Stimulated activated CD4-positive, alpha-beta T cell treated with anti-CD3 and anti-CD28 coated beads, Interleukin-12 subunit alpha, Interleukin-12 subunit beta, amount 100 ng/mL, for 4 hours (primary cell): Measurements from ENCODE around the gene NEUROG2.
"Not testable (repeated sequence)": the region's sequence is repeated elsewhere in the genome, so short reads cannot be mapped to it uniquely, and the experiment has no call there.

Experiments used
- DNase-seq: peaks from one replicate; pipeline ENCODE4 v3.0.0-alpha.2; 2020

Gene NEUROG2

GRCh38 chr4:112520598-112521122, 4.7 kb upstream of the NEUROG2 start:
- DNase-seq = no peak

- no peak for DNase-seq
Measured at GRCh38 chr4:112519689-112520597, 4.0 kb upstream of the NEUROG2 start.

- DNase-seq = no peak
Measured at GRCh38 chr4:112518675-112519074, 2.7 kb upstream of the NEUROG2 start.

GRCh38 chr4:112517911-112518310, 1.9 kb upstream of the NEUROG2 start:
- DNase-seq = no peak

GRCh38 chr4:112517067-112517634, 1.2 kb upstream of the NEUROG2 start:
- no peak for DNase-seq

GRCh38 chr4:112516471-112517066, 589 bp upstream of the NEUROG2 start:
- DNase-seq = no peak

GRCh38 chr4:112515198-112516065, 548 bp downstream of the NEUROG2 start:
- DNase-seq = no peak

- no peak for DNase-seq
Measured at GRCh38 chr4:112514647-112515197, 1.3 kb downstream of the NEUROG2 start.

GRCh38 chr4:112513971-112514646, 1.9 kb downstream of the NEUROG2 start:
- no peak for DNase-seq

GRCh38 chr4:112511803-112512118, 4.2 kb downstream of the NEUROG2 start:
- DNase-seq = no peak

- no peak for DNase-seq
Measured at GRCh38 chr4:112511093-112511802, 4.7 kb downstream of the NEUROG2 start.

GRCh38 chr4:112510291-112511092, 5.5 kb downstream of the NEUROG2 start:
- no peak for DNase-seq

GRCh38 chr4:112509243-112510141, 6.5 kb downstream of the NEUROG2 start:
- no peak for DNase-seq

- DNase-seq = no peak
Measured at GRCh38 chr4:112508356-112508755, 7.6 kb downstream of the NEUROG2 start.

GRCh38 chr4:112504807-112505206, 11.2 kb downstream of the NEUROG2 start:
- DNase-seq = no peak

GRCh38 chr4:112502871-112503270, 13.1 kb downstream of the NEUROG2 start:
- DNase-seq = no peak

- no peak for DNase-seq
Measured at GRCh38 chr4:112492321-112492720, 23.7 kb downstream of the NEUROG2 start.

- not testable (repeated sequence) for DNase-seq
Measured at GRCh38 chr4:112490808-112491207, 25.2 kb downstream of the NEUROG2 start.

GRCh38 chr4:112485930-112486329, 30.1 kb downstream of the NEUROG2 start:
- DNase-seq = no peak
